Hematopoietic multipotent progenitor cell treated with erythropoietin and hydrocortisone succinate and interleukin-3 and kit ligand, for 15 days (in vitro differentiated cells): Measurements from ENCODE around the gene CENPM.

ENCODE experiments used
- DNase-seq: peaks from one replicate; pipeline ENCODE4 v3.0.0-alpha.2; 2015; ENCODE audit warnings: low spot score

Gene CENPM

GRCh38 chr22:41913842-41914534, 33.0 kb downstream of the CENPM start:
- DNase-seq, result no peak

- no peak for DNase-seq
Measured at GRCh38 chr22:41913040-41913719, 33.8 kb downstream of the CENPM start.

- no peak for DNase-seq
Measured at GRCh38 chr22:41912338-41913039, 34.5 kb downstream of the CENPM start.

- no peak for DNase-seq
Measured at GRCh38 chr22:41911001-41911611, 35.8 kb downstream of the CENPM start.

- no peak for DNase-seq
Measured at GRCh38 chr22:41910050-41911000, 36.6 kb downstream of the CENPM start.

- no peak for DNase-seq
Measured at GRCh38 chr22:41909310-41910049, 37.5 kb downstream of the CENPM start.

- DNase-seq, result no peak
Measured at GRCh38 chr22:41908411-41909309, 38.3 kb downstream of the CENPM start.

- DNase-seq, result no peak
Measured at GRCh38 chr22:41907436-41908401, 39.2 kb downstream of the CENPM start.

- no peak for DNase-seq
Measured at GRCh38 chr22:41906822-41907221, 40.1 kb downstream of the CENPM start.

GRCh38 chr22:41905411-41906202, 41.3 kb downstream of the CENPM start:
- no peak for DNase-seq

- DNase-seq, result no peak
Measured at GRCh38 chr22:41904450-41905410, 42.2 kb downstream of the CENPM start.

GRCh38 chr22:41902932-41903421, 44.0 kb downstream of the CENPM start:
- no peak for DNase-seq

GRCh38 chr22:41902016-41902415, 44.9 kb downstream of the CENPM start:
- no peak for DNase-seq

GRCh38 chr22:41900652-41901312, 46.2 kb downstream of the CENPM start:
- no peak for DNase-seq

- peak; percentile 78 for DNase-seq
Measured at GRCh38 chr22:41899992-41900651, 46.8 kb downstream of the CENPM start.
